Measurements from ENCODE around the gene KCNH1.

KCNH1 gene

GRCh38 chr1:210853276-210853675 lies 280.7 kb downstream of the KCNH1 start:
- no peak for DNase-seq

- no peak for DNase-seq
These were observed 283.4 kb downstream of the KCNH1 start for GRCh38 chr1:210850556-210850955.

- no peak for DNase-seq
These were observed 285.5 kb downstream of the KCNH1 start for GRCh38 chr1:210848474-210848873.

- no peak for DNase-seq
These were observed 291.9 kb downstream of the KCNH1 start for GRCh38 chr1:210841926-210842625.

GRCh38 chr1:210830034-210831028 lies 303.6 kb downstream of the KCNH1 start:
- DNase-seq, result no peak

GRCh38 chr1:210828996-210829596 lies 304.9 kb downstream of the KCNH1 start:
- no peak for DNase-seq

- no peak for DNase-seq
These were observed 306.5 kb downstream of the KCNH1 start for GRCh38 chr1:210827481-210827880.

- DNase-seq, result no peak
These were observed 307.3 kb downstream of the KCNH1 start for GRCh38 chr1:210826686-210827085.

GRCh38 chr1:210822932-210823331 lies 311.0 kb downstream of the KCNH1 start:
- DNase-seq, result no peak

GRCh38 chr1:210822241-210822640 lies 311.7 kb downstream of the KCNH1 start:
- DNase-seq, result no peak

- DNase-seq, result no peak
These were observed 312.3 kb downstream of the KCNH1 start for GRCh38 chr1:210821615-210822014.

GRCh38 chr1:210819266-210819665 lies 314.7 kb downstream of the KCNH1 start:
- DNase-seq, result no peak

- no peak for DNase-seq
These were observed 316.3 kb downstream of the KCNH1 start for GRCh38 chr1:210817385-210818275.

GRCh38 chr1:210815641-210816550 lies 318.1 kb downstream of the KCNH1 start:
- DNase-seq, result no peak

GRCh38 chr1:210814382-210815123 lies 319.4 kb downstream of the KCNH1 start:
- no peak for DNase-seq

- no peak for DNase-seq
These were observed 332.4 kb downstream of the KCNH1 start for GRCh38 chr1:210801501-210801900.

- DNase-seq, result no peak
These were observed 333.2 kb downstream of the KCNH1 start for GRCh38 chr1:210800756-210801155.

GRCh38 chr1:210800301-210800700 lies 333.6 kb downstream of the KCNH1 start:
- DNase-seq, result no peak

- no peak for DNase-seq
These were observed 336.5 kb downstream of the KCNH1 start for GRCh38 chr1:210797422-210797821.

GRCh38 chr1:210796421-210796820 lies 337.5 kb downstream of the KCNH1 start:
- DNase-seq, result no peak

GRCh38 chr1:210794445-210794844 lies 339.5 kb downstream of the KCNH1 start:
- DNase-seq, result no peak

All from activated CD4-positive, alpha-beta T cell treated with anti-CD3 and anti-CD28 coated beads, Interleukin-2, amount 50 U/mL, for 4 hours (primary cell).